HEK293 (cell line): ENCODE data around the gene LAMTOR4.
A peak's percentile ranks its signal among the peaks of the same experiment; 100 is the strongest.

Experiments used
- EGR2 ChIP-seq: fragments of 450-650 bp; formaldehyde crosslinking; IDR thresholded peaks from 2 replicates; pipeline ENCODE4 v1.5.1; 2016; ENCODE audit warnings: low read depth, missing biosample characterization, missing genetic modification characterization
- GLI2 ChIP-seq: fragments of 450-650 bp; formaldehyde crosslinking; IDR thresholded peaks from 2 replicates; pipeline ENCODE4; 2017; ENCODE audit warnings: missing biosample characterization, missing genetic modification characterization, low read depth, borderline replicate concordance
- IKZF3 ChIP-seq: fragments of 450-650 bp; IDR thresholded peaks from 2 replicates; pipeline ENCODE4 v1.5.0; 2018; ENCODE audit warnings: missing biosample characterization, mild to moderate bottlenecking, missing genetic modification characterization, moderate library complexity
- KLF8 ChIP-seq: fragments of 450-650 bp; formaldehyde crosslinking; IDR thresholded peaks from 2 replicates; pipeline ENCODE4 v1.5.1; 2016; ENCODE audit warnings: missing biosample characterization, missing genetic modification characterization
- PBX3 ChIP-seq: sonication (generic); formaldehyde crosslinking; IDR thresholded peaks from 2 replicates; pipeline ENCODE4 v1.8.1; 2022; ENCODE audit warnings: mild to moderate bottlenecking, moderate library complexity, missing genetic modification reagents
- REST ChIP-seq: fragments of 450-650 bp; formaldehyde crosslinking; IDR thresholded peaks from 2 replicates; pipeline ENCODE4 v1.5.1; 2016; ENCODE audit warnings: missing biosample characterization, missing genetic modification characterization
- SP3 ChIP-seq: fragments of 450-650 bp; formaldehyde crosslinking; IDR thresholded peaks from 2 replicates; pipeline ENCODE4 v1.5.1; 2016; ENCODE audit warnings: missing biosample characterization, missing genetic modification characterization
- WT1 ChIP-seq: fragments of 450-650 bp; formaldehyde crosslinking; IDR thresholded peaks from 2 replicates; pipeline ENCODE4 v1.5.1; 2016; ENCODE audit warnings: missing biosample characterization, missing genetic modification characterization
- ZBTB11 ChIP-seq: fragments of 450-650 bp; formaldehyde crosslinking; conservative IDR thresholded peaks from 2 replicates; pipeline ENCODE4 v1.5.1; 2016; ENCODE audit warnings: low read depth, missing biosample characterization, missing genetic modification characterization
- ZBTB21 ChIP-seq: fragments of 450-650 bp; formaldehyde crosslinking; IDR thresholded peaks from 2 replicates; pipeline ENCODE4 v1.5.1; 2017; ENCODE audit warnings: missing biosample characterization, missing genetic modification characterization
- ZBTB26 ChIP-seq: fragments of 450-650 bp; formaldehyde crosslinking; optimal IDR thresholded peaks from 2 replicates; pipeline ENCODE3; 2016; ENCODE audit warnings: missing biosample characterization, mild to moderate bottlenecking, missing genetic modification characterization
- ZBTB8A ChIP-seq: fragments of 450-650 bp; formaldehyde crosslinking; IDR thresholded peaks from 2 replicates; pipeline ENCODE4 v1.5.1; 2016; ENCODE audit warnings: missing biosample characterization, missing genetic modification characterization
- ZFP3 ChIP-seq: fragments of 450-650 bp; formaldehyde crosslinking; IDR thresholded peaks from 2 replicates; pipeline ENCODE4 v1.5.1; 2016; ENCODE audit warnings: low read depth, missing biosample characterization, missing genetic modification characterization
- ZNF114 ChIP-seq: fragments of 450-650 bp; formaldehyde crosslinking; IDR thresholded peaks from 2 replicates; pipeline ENCODE4 v1.5.0; 2017; ENCODE audit warnings: missing biosample characterization, missing genetic modification characterization
- ZNF157 ChIP-seq: fragments of 450-650 bp; formaldehyde crosslinking; IDR thresholded peaks from 2 replicates; pipeline ENCODE4 v1.5.1; 2016; ENCODE audit warnings: missing biosample characterization, missing genetic modification characterization
- ZNF221 ChIP-seq: fragments of 450-650 bp; formaldehyde crosslinking; IDR thresholded peaks from 2 replicates; pipeline ENCODE4 v1.5.1; 2017; ENCODE audit warnings: missing biosample characterization, missing genetic modification characterization, borderline replicate concordance
- ZNF24 ChIP-seq: fragments of 450-650 bp; formaldehyde crosslinking; IDR thresholded peaks from 2 replicates; pipeline ENCODE4 v1.5.1; 2016; ENCODE audit warnings: missing biosample characterization, missing genetic modification characterization
- ZNF350 ChIP-seq: fragments of 450-650 bp; formaldehyde crosslinking; IDR thresholded peaks from 2 replicates; pipeline ENCODE4 v1.5.0; 2017; ENCODE audit warnings: missing biosample characterization, mild to moderate bottlenecking, missing genetic modification characterization
- ZNF362 ChIP-seq: fragments of 450-650 bp; formaldehyde crosslinking; IDR thresholded peaks from 2 replicates; pipeline ENCODE4 v1.5.1; 2016; ENCODE audit warnings: missing biosample characterization, missing genetic modification characterization
- ZNF404 ChIP-seq: fragments of 450-650 bp; formaldehyde crosslinking; IDR thresholded peaks from 2 replicates; pipeline ENCODE4 v1.5.1; 2017; ENCODE audit warnings: missing biosample characterization, missing genetic modification characterization
- ZNF488 ChIP-seq: fragments of 450-650 bp; formaldehyde crosslinking; IDR thresholded peaks from 2 replicates; pipeline ENCODE4 v1.5.1; 2016; ENCODE audit warnings: missing biosample characterization, missing genetic modification characterization
- ZNF501 ChIP-seq: fragments of 450-650 bp; formaldehyde crosslinking; IDR thresholded peaks from 2 replicates; pipeline ENCODE4 v1.5.1; 2016; ENCODE audit warnings: missing biosample characterization, missing genetic modification characterization
- ZNF548 ChIP-seq: fragments of 450-650 bp; formaldehyde crosslinking; IDR thresholded peaks from 2 replicates; pipeline ENCODE4 v1.5.1; 2016; ENCODE audit warnings: missing biosample characterization, missing genetic modification characterization
- ZNF571 ChIP-seq: fragments of 450-650 bp; formaldehyde crosslinking; IDR thresholded peaks from 2 replicates; pipeline ENCODE4 v1.5.0; 2017; ENCODE audit warnings: missing biosample characterization, missing genetic modification characterization
- ZNF596 ChIP-seq: fragments of 450-650 bp; IDR thresholded peaks from 2 replicates; pipeline ENCODE4 v1.5.0; 2018; ENCODE audit warnings: missing biosample characterization, mild to moderate bottlenecking, missing genetic modification characterization, moderate library complexity
- ZNF600 ChIP-seq: fragments of 450-650 bp; formaldehyde crosslinking; IDR thresholded peaks from 2 replicates; pipeline ENCODE4 v1.5.1; 2016; ENCODE audit warnings: missing biosample characterization, missing genetic modification characterization
- ZNF610 ChIP-seq: fragments of 450-650 bp; formaldehyde crosslinking; IDR thresholded peaks from 2 replicates; pipeline ENCODE4 v1.5.1; 2016; ENCODE audit warnings: missing biosample characterization, missing genetic modification characterization, borderline replicate concordance
- ZNF843 ChIP-seq: fragments of 450-650 bp; formaldehyde crosslinking; IDR thresholded peaks from 2 replicates; pipeline ENCODE4 v1.5.1; 2016; ENCODE audit warnings: missing biosample characterization, missing genetic modification characterization
- ZSCAN23 ChIP-seq: fragments of 450-650 bp; formaldehyde crosslinking; IDR thresholded peaks from 2 replicates; pipeline ENCODE4 v1.5.1; 2016; ENCODE audit warnings: missing biosample characterization, missing genetic modification characterization

The LAMTOR4 gene

GRCh38 chr7:100177045-100178001 is 28.6 kb downstream of the LAMTOR4 start, which contains the start of the genes GPC2 and STAG3 (continued):
- no peak for TF ChIP-seq GLI2 (tag by site-specific recombination)
- TF ChIP-seq ZSCAN23 (tag by site-specific recombination), result no peak
- TF ChIP-seq ZNF114 (tag by site-specific recombination), result no peak
- peak; percentile 25; the same call in 1 of the 2 replicates for TF ChIP-seq ZNF600
- TF ChIP-seq ZNF488, result no peak
- no peak for TF ChIP-seq REST (tag by site-specific recombination)
- no peak for TF ChIP-seq ZBTB21 (tag by site-specific recombination)
- TF ChIP-seq ZBTB8A (tag by site-specific recombination), result 0 out of 2 replicates have a peak, but pooled peaks have one; percentile 17
- TF ChIP-seq ZBTB11 (tag by site-specific recombination), result no peak
- no peak for TF ChIP-seq IKZF3 (tag by site-specific recombination)
- TF ChIP-seq ZNF610 (tag by site-specific recombination), result no peak
- no peak for TF ChIP-seq ZNF404 (tag by site-specific recombination)
- TF ChIP-seq KLF8 (tag by site-specific recombination), result no peak
- TF ChIP-seq WT1, result no peak
- TF ChIP-seq ZNF548 (tag by site-specific recombination), result no peak
- TF ChIP-seq ZNF157 (tag by site-specific recombination), result no peak
- TF ChIP-seq ZNF501 (tag by site-specific recombination), result no peak
- no peak for TF ChIP-seq ZNF221 (tag by site-specific recombination)
- TF ChIP-seq ZNF350 (tag by site-specific recombination), result no peak
- TF ChIP-seq SP3 (tag by site-specific recombination), result peak; percentile 78
- TF ChIP-seq ZFP3, result no peak
- TF ChIP-seq EGR2 (tag by site-specific recombination), result no peak
- no peak for TF ChIP-seq ZNF596
- TF ChIP-seq PBX3 (CRISPR knock-in tag), result peak; percentile 45; the same call in 1 of the 2 replicates
- no peak for TF ChIP-seq ZNF571 (tag by site-specific recombination)
- TF ChIP-seq ZNF843 (tag by site-specific recombination), result no peak
- no peak for TF ChIP-seq ZNF362 (tag by site-specific recombination)
- TF ChIP-seq ZNF24 (tag by site-specific recombination), result no peak
- TF ChIP-seq ZBTB26 (tag by site-specific recombination), result peak; percentile 37
